Measurements from ENCODE around the gene AGPAT3. TPM values are rescaled to one million over a fixed set of nuclear protein-coding genes. Genes with fewer than 3 reads are reported as not detected.
A peak's percentile ranks its signal among the peaks of the same experiment; 100 is the strongest.

AGPAT3 gene
- total and polyA plus RNA-seq, 10 of the 15 experiments (the other 5 are each of a cell fraction or from before 2014, with no cell fraction given) = 1.2 to 110 (median 30.8) TPM

DNA sequence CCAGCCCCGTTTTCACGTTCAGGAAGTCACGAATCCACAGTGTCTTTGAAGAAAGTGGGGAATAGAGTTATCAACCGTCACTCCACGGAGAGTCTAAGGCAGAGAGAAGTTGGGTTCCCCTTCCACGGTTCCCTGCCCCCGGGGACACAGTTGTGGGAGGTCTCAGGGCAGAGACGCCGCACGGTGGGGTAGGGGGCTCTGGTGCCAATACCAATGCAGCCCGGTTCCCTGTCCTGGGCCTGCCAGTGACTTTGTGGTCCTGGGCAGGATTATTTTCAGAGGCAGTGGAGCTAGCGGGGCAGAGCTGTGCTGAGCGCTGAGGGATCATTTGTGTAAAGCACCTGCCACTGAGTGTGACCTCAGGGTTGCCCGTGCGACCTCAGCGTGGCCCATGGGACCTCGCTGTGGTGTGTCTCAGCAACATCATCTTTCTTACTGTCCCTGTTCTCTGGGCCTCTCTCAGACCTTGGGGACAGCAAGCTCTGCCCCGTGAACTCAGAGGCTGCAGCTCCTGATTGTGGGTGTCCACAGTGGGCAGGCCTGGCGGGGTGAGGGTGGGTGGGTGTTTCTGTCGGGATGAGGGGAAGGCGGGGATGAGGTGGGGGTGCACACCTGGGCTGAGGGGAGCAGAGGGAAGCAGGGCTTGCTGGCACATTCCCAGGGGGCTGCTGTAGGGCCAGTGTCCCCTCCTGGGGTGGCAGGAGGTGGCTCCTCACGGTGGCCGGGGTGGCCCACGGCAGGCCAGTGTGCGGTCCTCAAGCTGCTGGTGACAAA, 65.2 kb downstream of the AGPAT3 start:
- no peak for DNase-seq (ENCODE audit: low read depth, low spot score)
- intact Hi-C loops (cut with micrococcal nuclease; ENCODE audit: unreplicated experiment) (no loop called here), in situ Hi-C loops (cut with MboI) (no loop called here)
- WGBS (ENCODE audit: insufficient coverage, insufficient replicate concordance, low lambda C conversion rate, missing lambda C conversion rate) = 47% methylated on average over 18 of the region's 25 CpGs
- ChIA-PET CTCF (interaction anchor here (1.2 to 1.9 kb wide), 2 partner anchors 8 to 9 kb away, joined by 4 to 5 read pairs; no protein-coding TSS in a partner anchor), POLR2A (no interaction called here), RAD21 (ENCODE audit: unreplicated experiment) (interaction anchor here (0.8 to 1.0 kb wide), 4 partner anchors 9 to 67 kb away, joined by 3 read pairs; no protein-coding TSS in a partner anchor), SMC1A (ENCODE audit: uncharacterized antibody, unreplicated experiment) (interaction anchor here (1.0 to 1.3 kb wide), 2 partner anchors 9 to 114 kb away, joined by 3 to 4 read pairs; no protein-coding TSS in a partner anchor)
- Histone ChIP-seq H3K4me1 (ENCODE audit: control insufficient read depth, insufficient read depth, low read length) (0 out of 2 replicates have a peak, but pooled peaks cover 3% of the 10 kb centered on the region), H3K36me3 (ENCODE audit: control insufficient read depth in 2 of 2, insufficient read depth in 2 of 2, low read length in 1 of 2) (peaks cover 21 to 40% of the 10 kb centered on the region in 2 experiments; a peak in 3 of 4 replicates), H3K4me2 (ENCODE audit: control insufficient read depth, insufficient read depth) (no peak overlapping the region), H3K4me3 (no peak overlapping the region), H3K27me3 (replicated peaks in 1 of 2; ENCODE audit: control insufficient read depth in 2 of 2, insufficient read depth in 2 of 2, low read length in 1 of 2) (no peaks in the 10 kb centered on the region), H4K20me1 (ENCODE audit: control insufficient read depth, insufficient read depth) (no peaks in the 10 kb centered on the region), H2AFZ (ENCODE audit: control insufficient read depth, low read depth, low read length) (no peak overlapping the region), H3K27ac (ENCODE audit: control insufficient read depth, insufficient read depth) (no peak overlapping the region), H3K79me2 (ENCODE audit: control insufficient read depth, insufficient read depth, low read length) (peaks cover 24% of the 10 kb centered on the region), H3K9me3 (replicated peaks; ENCODE audit: control insufficient read depth, insufficient read depth, low read length) (no peaks in the 10 kb centered on the region), H3K9ac (ENCODE audit: control insufficient read depth, insufficient read depth, low read length) (no peak overlapping the region)
- FAIRE-seq = no peak
- no TSS peak for BruUV-seq (replicated peaks)
- ATAC-seq = peak; percentile 88
- TF ChIP-seq, protein P1, sequence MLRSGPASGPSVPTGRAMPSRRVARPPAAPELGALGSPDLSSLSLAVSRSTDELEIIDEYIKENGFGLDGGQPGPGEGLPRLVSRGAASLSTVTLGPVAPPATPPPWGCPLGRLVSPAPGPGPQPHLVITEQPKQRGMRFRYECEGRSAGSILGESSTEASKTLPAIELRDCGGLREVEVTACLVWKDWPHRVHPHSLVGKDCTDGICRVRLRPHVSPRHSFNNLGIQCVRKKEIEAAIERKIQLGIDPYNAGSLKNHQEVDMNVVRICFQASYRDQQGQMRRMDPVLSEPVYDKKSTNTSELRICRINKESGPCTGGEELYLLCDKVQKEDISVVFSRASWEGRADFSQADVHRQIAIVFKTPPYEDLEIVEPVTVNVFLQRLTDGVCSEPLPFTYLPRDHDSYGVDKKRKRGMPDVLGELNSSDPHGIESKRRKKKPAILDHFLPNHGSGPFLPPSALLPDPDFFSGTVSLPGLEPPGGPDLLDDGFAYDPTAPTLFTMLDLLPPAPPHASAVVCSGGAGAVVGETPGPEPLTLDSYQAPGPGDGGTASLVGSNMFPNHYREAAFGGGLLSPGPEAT (IDR thresholded peaks at IDR 0.05; ENCODE audit: low read depth) = no peak
- TF ChIP-seq, protein P2, sequence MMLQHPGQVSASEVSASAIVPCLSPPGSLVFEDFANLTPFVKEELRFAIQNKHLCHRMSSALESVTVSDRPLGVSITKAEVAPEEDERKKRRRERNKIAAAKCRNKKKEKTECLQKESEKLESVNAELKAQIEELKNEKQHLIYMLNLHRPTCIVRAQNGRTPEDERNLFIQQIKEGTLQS (IDR thresholded peaks at IDR 0.05; ENCODE audit: borderline replicate concordance, extremely low read depth, low read depth, low read length) = no peak
- TF ChIP-seq, protein P3, sequence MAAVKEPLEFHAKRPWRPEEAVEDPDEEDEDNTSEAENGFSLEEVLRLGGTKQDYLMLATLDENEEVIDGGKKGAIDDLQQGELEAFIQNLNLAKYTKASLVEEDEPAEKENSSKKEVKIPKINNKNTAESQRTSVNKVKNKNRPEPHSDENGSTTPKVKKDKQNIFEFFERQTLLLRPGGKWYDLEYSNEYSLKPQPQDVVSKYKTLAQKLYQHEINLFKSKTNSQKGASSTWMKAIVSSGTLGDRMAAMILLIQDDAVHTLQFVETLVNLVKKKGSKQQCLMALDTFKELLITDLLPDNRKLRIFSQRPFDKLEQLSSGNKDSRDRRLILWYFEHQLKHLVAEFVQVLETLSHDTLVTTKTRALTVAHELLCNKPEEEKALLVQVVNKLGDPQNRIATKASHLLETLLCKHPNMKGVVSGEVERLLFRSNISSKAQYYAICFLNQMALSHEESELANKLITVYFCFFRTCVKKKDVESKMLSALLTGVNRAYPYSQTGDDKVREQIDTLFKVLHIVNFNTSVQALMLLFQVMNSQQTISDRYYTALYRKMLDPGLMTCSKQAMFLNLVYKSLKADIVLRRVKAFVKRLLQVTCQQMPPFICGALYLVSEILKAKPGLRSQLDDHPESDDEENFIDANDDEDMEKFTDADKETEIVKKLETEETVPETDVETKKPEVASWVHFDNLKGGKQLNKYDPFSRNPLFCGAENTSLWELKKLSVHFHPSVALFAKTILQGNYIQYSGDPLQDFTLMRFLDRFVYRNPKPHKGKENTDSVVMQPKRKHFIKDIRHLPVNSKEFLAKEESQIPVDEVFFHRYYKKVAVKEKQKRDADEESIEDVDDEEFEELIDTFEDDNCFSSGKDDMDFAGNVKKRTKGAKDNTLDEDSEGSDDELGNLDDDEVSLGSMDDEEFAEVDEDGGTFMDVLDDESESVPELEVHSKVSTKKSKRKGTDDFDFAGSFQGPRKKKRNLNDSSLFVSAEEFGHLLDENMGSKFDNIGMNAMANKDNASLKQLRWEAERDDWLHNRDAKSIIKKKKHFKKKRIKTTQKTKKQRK (IDR thresholded peaks at IDR 0.05; ENCODE audit: low read depth, low read length) = no peak
- TF ChIP-seq NR2F1 (conservative IDR thresholded peaks at IDR 0.05) (peak; percentile 94), HDAC2 (IDR thresholded peaks at IDR 0.05) (no peak), BACH1 (IDR thresholded peaks at IDR 0.05; ENCODE audit: borderline replicate concordance) (no peak), SIX5 (IDR thresholded peaks at IDR 0.05; ENCODE audit: low read depth, low read length, severe bottlenecking) (no peak), MEF2B (IDR thresholded peaks at IDR 0.05; ENCODE audit: partially characterized antibody, poor library complexity, severe bottlenecking) (peak; percentile 76), BHLHE40 (IDR thresholded peaks at IDR 0.05; ENCODE audit: borderline replicate concordance in 1 of 2, low read depth in 2 of 2, low read length in 1 of 2) (peak; percentile 92), ZNF24 (IDR thresholded peaks at IDR 0.05) (no peak), FOS (IDR thresholded peaks at IDR 0.05; ENCODE audit: borderline replicate concordance, extremely low read depth, insufficient read length) (no peak), NR2C1 (IDR thresholded peaks at IDR 0.05) (peak; percentile 34; the same call in 1 of the 2 replicates), TCF12 (IDR thresholded peaks at IDR 0.05; ENCODE audit: low read depth, low read length) (peak; percentile 29; the same call in 1 of the 2 replicates), CREM (IDR thresholded peaks at IDR 0.05; ENCODE audit: low read depth) (no peak), FOXK2 (IDR thresholded peaks at IDR 0.05) (no peak), POLR2AphosphoS2 (IDR thresholded peaks at IDR 0.05; ENCODE audit: low read depth, low read length) (no peak), RAD21 (IDR thresholded peaks at IDR 0.05; ENCODE audit: insufficient read depth, low read depth, low read length) (no peak), MTA2 (IDR thresholded peaks at IDR 0.05; ENCODE audit: low read depth) (no peak), CBX3 (IDR thresholded peaks at IDR 0.05; ENCODE audit: borderline replicate concordance, low read depth) (no peak)
